HEK293 (cell line): Measurements from ENCODE around the gene SLC16A7.

Source experiments
- CTCF ChIA-PET: fragments of 350-600 bp; formaldehyde crosslinking; extraction: SDS; loops from one replicate; lab custom pipeline; 2021; ENCODE audit warnings: antibody characterized with exemption; lab: Yijun Ruan, JAX
- POLR2A ChIA-PET: fragments of 300-600 bp; formaldehyde crosslinking; extraction: SDS; loops from one replicate; lab custom pipeline; 2020; ENCODE audit warnings: antibody characterized with exemption, inconsistent platforms; lab: Yijun Ruan, JAX
- H3K27ac ChIP-seq: fragments of 200-500 bp; sonication (Bioruptor generic); 2 replicates; pipeline ENCODE4 v1.5.1; 2014; ENCODE audit warnings: low read depth, low read length, control low read depth, inconsistent platforms; ENCODE audit errors: extremely low read depth
- H3K36me3 ChIP-seq, 2 experiments: fragments of 200-500 bp in 1 of 2; sonication (Bioruptor generic) in 1 of 2; 1 replicate in 1 of 2; 2 replicates in 1 of 2; pipeline ENCODE4 v1.5.1; 2014 to 2017; ENCODE audit warnings: inconsistent platforms in 2 of 2, low read length in 2 of 2; ENCODE audit not compliant: control insufficient read depth in 2 of 2, insufficient read depth in 1 of 2
- H3K4me1 ChIP-seq: fragments of 200-500 bp; sonication (Bioruptor generic); 2 replicates; pipeline ENCODE4 v1.5.1; 2014; ENCODE audit warnings: mild to moderate bottlenecking, low read length, inconsistent platforms; ENCODE audit not compliant: control insufficient read depth, insufficient read depth
- H3K4me3 ChIP-seq: 2 replicates; pipeline ENCODE4 v1.5.1; 2011; ENCODE audit warnings: low read depth, mild to moderate bottlenecking, control low read depth, low read length, moderate library complexity
- H3K9me3 ChIP-seq: fragments of 200-500 bp; sonication (Bioruptor generic); 2 replicates; pipeline ENCODE4 v1.5.1; 2014; ENCODE audit warnings: low read depth, low read length, inconsistent platforms; ENCODE audit not compliant: control insufficient read depth, insufficient read depth
- GLIS1 ChIP-seq: fragments of 450-650 bp; formaldehyde crosslinking; IDR thresholded peaks from 2 replicates; pipeline ENCODE4 v1.5.1; 2016; ENCODE audit warnings: missing biosample characterization, missing genetic modification characterization
- GLIS2 ChIP-seq: fragments of 450-650 bp; formaldehyde crosslinking; IDR thresholded peaks from 2 replicates; pipeline ENCODE4 v1.5.1; 2016; ENCODE audit warnings: missing biosample characterization, missing genetic modification characterization
- HOXD13 ChIP-seq: sonication (generic); formaldehyde crosslinking; IDR thresholded peaks from 2 replicates; pipeline ENCODE4 v1.8.0; 2022; ENCODE audit warnings: missing genetic modification reagents, borderline replicate concordance
- SETDB1 ChIP-seq: IDR thresholded peaks from one replicate; pipeline ENCODE4 v1.6.1; 2017; ENCODE audit warnings: mild to moderate bottlenecking, low read length, moderate library complexity, mixed read lengths; ENCODE audit not compliant: insufficient read length
- YY2 ChIP-seq: fragments of 450-650 bp; formaldehyde crosslinking; IDR thresholded peaks from 2 replicates; pipeline ENCODE4 v1.5.1; 2016; ENCODE audit warnings: missing biosample characterization, missing genetic modification characterization
- ZBTB1 ChIP-seq: fragments of 450-650 bp; formaldehyde crosslinking; IDR thresholded peaks from 2 replicates; pipeline ENCODE4 v1.5.1; 2016; ENCODE audit warnings: missing biosample characterization, missing genetic modification characterization
- ZFHX2 ChIP-seq: fragments of 450-650 bp; formaldehyde crosslinking; conservative IDR thresholded peaks from 2 replicates; pipeline ENCODE4 v1.5.1; 2016; ENCODE audit warnings: missing biosample characterization, missing genetic modification characterization
- ZFP41 ChIP-seq: fragments of 450-650 bp; formaldehyde crosslinking; IDR thresholded peaks from 2 replicates; pipeline ENCODE4 v1.5.1; 2016; ENCODE audit warnings: missing biosample characterization, missing genetic modification characterization, borderline replicate concordance
- ZIC2 ChIP-seq: fragments of 450-650 bp; formaldehyde crosslinking; IDR thresholded peaks from 2 replicates; pipeline ENCODE4 v1.5.1; 2016; ENCODE audit warnings: missing biosample characterization, missing genetic modification characterization
- ZNF10 ChIP-seq: fragments of 450-650 bp; formaldehyde crosslinking; IDR thresholded peaks from 2 replicates; pipeline ENCODE4 v1.5.1; 2017; ENCODE audit warnings: missing biosample characterization, missing genetic modification characterization
- ZNF112 ChIP-seq: fragments of 450-650 bp; formaldehyde crosslinking; IDR thresholded peaks from 2 replicates; pipeline ENCODE4 v1.5.0; 2017; ENCODE audit warnings: missing biosample characterization, missing genetic modification characterization
- ZNF146 ChIP-seq: fragments of 450-650 bp; formaldehyde crosslinking; IDR thresholded peaks from 2 replicates; pipeline ENCODE4 v1.5.1; 2016; ENCODE audit warnings: missing biosample characterization, missing genetic modification characterization
- ZNF2 ChIP-seq: fragments of 450-650 bp; formaldehyde crosslinking; IDR thresholded peaks from 2 replicates; pipeline ENCODE4 v1.5.1; 2016; ENCODE audit warnings: missing biosample characterization, missing genetic modification characterization
- ZNF239 ChIP-seq: fragments of 450-650 bp; formaldehyde crosslinking; IDR thresholded peaks from 2 replicates; pipeline ENCODE4 v1.5.1; 2016; ENCODE audit warnings: missing biosample characterization, missing genetic modification characterization
- ZNF292 ChIP-seq: fragments of 450-650 bp; formaldehyde crosslinking; IDR thresholded peaks from 2 replicates; pipeline ENCODE4 v1.5.1; 2016; ENCODE audit warnings: low read depth, missing biosample characterization, missing genetic modification characterization, borderline replicate concordance
- ZNF341 ChIP-seq: fragments of 450-650 bp; formaldehyde crosslinking; IDR thresholded peaks from 2 replicates; pipeline ENCODE4; 2016; ENCODE audit warnings: low read depth, missing biosample characterization, missing genetic modification characterization
- ZNF404 ChIP-seq: fragments of 450-650 bp; formaldehyde crosslinking; IDR thresholded peaks from 2 replicates; pipeline ENCODE4 v1.5.1; 2017; ENCODE audit warnings: missing biosample characterization, missing genetic modification characterization
- ZNF426 ChIP-seq: fragments of 450-650 bp; formaldehyde crosslinking; IDR thresholded peaks from 2 replicates; pipeline ENCODE4 v1.5.1; 2017; ENCODE audit warnings: missing biosample characterization, missing genetic modification characterization, mild to moderate bottlenecking, inconsistent platforms, moderate library complexity
- ZNF433 ChIP-seq: fragments of 450-650 bp; formaldehyde crosslinking; IDR thresholded peaks from 2 replicates; pipeline ENCODE4 v1.5.1; 2016; ENCODE audit warnings: missing biosample characterization, missing genetic modification characterization, low read depth
- ZNF514 ChIP-seq: fragments of 450-650 bp; formaldehyde crosslinking; IDR thresholded peaks from 2 replicates; pipeline ENCODE4 v1.5.1; 2016; ENCODE audit warnings: missing biosample characterization, missing genetic modification characterization
- ZNF548 ChIP-seq: fragments of 450-650 bp; formaldehyde crosslinking; IDR thresholded peaks from 2 replicates; pipeline ENCODE4 v1.5.1; 2016; ENCODE audit warnings: missing biosample characterization, missing genetic modification characterization
- ZNF560 ChIP-seq: fragments of 450-650 bp; formaldehyde crosslinking; IDR thresholded peaks from 2 replicates; pipeline ENCODE4 v1.5.1; 2017; ENCODE audit warnings: missing biosample characterization, missing genetic modification characterization, borderline replicate concordance
- ZNF561 ChIP-seq: fragments of 450-650 bp; IDR thresholded peaks from 2 replicates; pipeline ENCODE4 v1.5.1; 2018; ENCODE audit warnings: missing biosample characterization, missing genetic modification characterization, borderline replicate concordance
- ZNF596 ChIP-seq: fragments of 450-650 bp; IDR thresholded peaks from 2 replicates; pipeline ENCODE4 v1.5.0; 2018; ENCODE audit warnings: missing biosample characterization, mild to moderate bottlenecking, missing genetic modification characterization, moderate library complexity
- ZNF626 ChIP-seq: fragments of 450-650 bp; sonication (Bioruptor Pico); formaldehyde crosslinking; IDR thresholded peaks from 2 replicates; pipeline ENCODE4 v1.5.1; 2018; ENCODE audit warnings: missing biosample characterization, missing genetic modification characterization, inconsistent platforms
- ZNF658 ChIP-seq: fragments of 450-650 bp; formaldehyde crosslinking; IDR thresholded peaks from 2 replicates; pipeline ENCODE4; 2016; ENCODE audit warnings: missing biosample characterization, missing genetic modification characterization
- ZNF707 ChIP-seq: fragments of 450-650 bp; formaldehyde crosslinking; IDR thresholded peaks from 2 replicates; pipeline ENCODE4 v1.5.1; 2016; ENCODE audit warnings: missing biosample characterization, missing genetic modification characterization
- ZNF747 ChIP-seq: fragments of 450-650 bp; formaldehyde crosslinking; IDR thresholded peaks from 2 replicates; pipeline ENCODE4 v1.5.1; 2016; ENCODE audit warnings: missing biosample characterization, missing genetic modification characterization
- ZNF792 ChIP-seq: fragments of 450-650 bp; formaldehyde crosslinking; IDR thresholded peaks from 2 replicates; pipeline ENCODE4 v1.5.1; 2016; ENCODE audit warnings: missing biosample characterization, missing genetic modification characterization
- ZSCAN30 ChIP-seq: fragments of 450-650 bp; IDR thresholded peaks from 2 replicates; pipeline ENCODE4 v1.5.1; 2018; ENCODE audit warnings: missing biosample characterization, mild to moderate bottlenecking, missing genetic modification characterization, moderate library complexity
- TF ChIP-seq, protein P1 (sequence below): fragments of 450-650 bp; formaldehyde crosslinking; IDR thresholded peaks from 2 replicates; pipeline ENCODE4 v1.5.1; 2016; ENCODE audit warnings: missing biosample characterization, missing genetic modification characterization
- TF ChIP-seq, protein P2 (sequence below): fragments of 450-650 bp; formaldehyde crosslinking; IDR thresholded peaks from 2 replicates; pipeline ENCODE4 v1.5.1; 2016; ENCODE audit warnings: missing biosample characterization, missing genetic modification characterization

Gene SLC16A7

DNA sequence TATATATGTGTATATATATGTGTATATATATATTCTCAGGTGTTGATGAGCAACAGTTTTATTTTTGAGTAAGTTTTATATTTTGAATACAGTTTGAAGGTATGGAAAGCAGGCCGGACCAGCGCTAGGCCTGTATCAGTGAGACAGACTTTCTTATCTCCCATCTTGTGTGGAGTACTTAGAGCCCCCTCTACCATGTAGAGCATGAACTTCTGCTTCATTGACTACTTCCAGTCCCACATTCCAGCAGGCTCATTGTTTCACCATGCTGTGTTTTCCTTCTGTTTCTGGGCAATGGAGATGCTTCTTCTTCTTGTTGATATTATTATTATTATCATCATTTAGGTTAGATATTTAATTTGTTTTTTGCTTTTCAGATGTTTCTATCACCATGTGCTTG lies 76.4 kb downstream of the SLC16A7 start (continued):
- no peak for TF ChIP-seq ZBTB1 (tag by site-specific recombination)

DNA sequence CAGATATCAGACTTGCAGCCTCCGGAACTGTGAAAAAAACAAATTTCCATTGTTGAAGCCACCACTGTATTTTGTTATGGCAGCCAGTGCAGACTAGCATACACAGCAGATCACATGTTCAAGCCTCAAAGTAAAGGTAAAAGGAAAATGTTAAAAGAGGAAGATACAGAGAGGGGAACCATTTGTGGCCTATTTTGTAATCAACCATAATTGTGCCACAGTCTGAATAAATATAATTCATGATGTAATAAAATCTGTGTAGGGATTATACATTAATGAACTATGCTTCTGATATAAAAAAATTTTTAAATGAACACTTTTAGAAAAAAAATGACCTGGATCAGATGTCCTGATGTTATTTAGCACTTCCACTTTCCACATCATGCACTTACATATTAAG lies 79.6 kb downstream of the SLC16A7 start:
- Histone ChIP-seq H3K4me1 (no peaks in the 10 kb centered on the region), H3K36me3 (no peaks in the 10 kb centered on the region), H3K9me3 (no peaks in the 10 kb centered on the region), H3K27ac (no peak overlapping the region), H3K4me3 (no peak overlapping the region)
- TF ChIP-seq ZNF2 (tag by site-specific recombination) (no peak), ZNF596 (tag by site-specific recombination) (no peak), ZNF747 (tag by site-specific recombination) (no peak), ZFP41 (tag by site-specific recombination) (no peak), ZNF658 (tag by site-specific recombination) (no peak), YY2 (tag by site-specific recombination) (no peak), SETDB1 (no peak), ZNF239 (no peak)
- TF ChIP-seq, protein P1, sequence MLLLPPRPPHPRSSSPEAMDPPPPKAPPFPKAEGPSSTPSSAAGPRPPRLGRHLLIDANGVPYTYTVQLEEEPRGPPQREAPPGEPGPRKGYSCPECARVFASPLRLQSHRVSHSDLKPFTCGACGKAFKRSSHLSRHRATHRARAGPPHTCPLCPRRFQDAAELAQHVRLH (tag by site-specific recombination) = no peak
- ChIA-PET POLR2A (no interaction called here), CTCF (no interaction called here)

DNA sequence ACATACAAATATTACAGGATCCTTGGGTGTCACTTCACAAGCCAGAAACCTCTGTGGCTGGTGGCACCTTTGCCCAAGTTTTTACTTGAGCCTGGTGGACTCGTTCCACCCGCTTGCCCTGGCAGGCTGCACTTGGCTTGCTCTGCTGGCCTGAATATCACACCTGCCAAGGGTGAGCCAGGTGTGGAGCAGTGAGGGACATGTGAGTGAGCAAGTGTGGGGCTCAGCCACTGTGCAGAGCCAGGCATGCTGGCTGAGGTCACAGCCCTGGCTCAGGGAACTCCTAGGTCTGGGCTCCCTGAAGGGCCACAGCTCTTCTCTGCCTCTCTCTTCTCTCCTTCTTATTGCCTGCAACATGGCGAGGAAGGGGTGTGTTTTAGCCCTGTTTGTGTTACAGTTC lies 82.0 kb downstream of the SLC16A7 start:
- POLR2A ChIA-PET = no interaction called here
- no peak overlapping the region for H3K27ac ChIP-seq
- TF ChIP-seq ZNF548 (tag by site-specific recombination) (no peak), ZNF146 (tag by site-specific recombination) (no peak), ZNF561 (no peak), GLIS1 (tag by site-specific recombination) (no peak), HOXD13 (no peak), ZNF341 (tag by site-specific recombination) (no peak), ZSCAN30 (tag by site-specific recombination) (no peak), ZNF404 (tag by site-specific recombination) (no peak), ZNF626 (tag by site-specific recombination) (no peak), ZNF112 (tag by site-specific recombination) (no peak)
- TF ChIP-seq, all 188 proteins: peak for 0
- H3K36me3 ChIP-seq = no peaks in the 10 kb centered on the region
- H3K4me1 ChIP-seq = no peaks in the 10 kb centered on the region
- CTCF ChIA-PET = no interaction called here
- H3K4me3 ChIP-seq = no peak overlapping the region
- H3K9me3 ChIP-seq = no peaks in the 10 kb centered on the region

DNA sequence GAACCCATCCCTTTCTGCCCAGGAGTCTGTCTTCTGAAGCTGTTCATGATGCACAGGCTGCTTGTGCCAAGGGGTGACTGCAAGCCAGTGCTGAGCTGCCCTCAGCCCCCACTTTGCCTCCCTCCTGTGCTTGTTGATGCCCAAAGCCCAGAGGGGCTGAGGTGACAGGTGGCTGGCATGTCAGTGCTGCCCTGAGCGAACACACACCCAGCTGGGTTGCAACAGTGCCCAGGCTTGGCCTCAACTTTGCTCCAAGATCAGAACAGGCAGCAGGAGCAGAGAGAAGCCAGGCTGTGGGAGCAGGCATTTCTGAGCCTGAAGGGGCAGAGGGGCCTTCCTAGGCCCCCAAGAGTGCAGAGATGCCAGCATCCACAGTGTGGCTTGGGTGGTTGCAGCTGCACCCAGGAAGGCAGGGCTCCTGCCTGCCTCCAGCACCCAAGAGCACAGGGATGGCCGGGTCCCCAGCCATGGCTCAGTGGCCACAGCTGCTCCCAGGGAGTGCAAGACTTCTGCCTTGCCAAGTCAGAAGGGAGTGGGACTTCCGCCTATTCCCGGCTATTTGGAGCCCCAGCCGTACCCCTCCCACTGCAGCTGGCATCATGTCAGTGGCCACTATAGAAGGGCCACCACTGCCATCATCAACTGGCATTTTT lies 83.1 kb downstream of the SLC16A7 start:
- TF ChIP-seq, protein P2, sequence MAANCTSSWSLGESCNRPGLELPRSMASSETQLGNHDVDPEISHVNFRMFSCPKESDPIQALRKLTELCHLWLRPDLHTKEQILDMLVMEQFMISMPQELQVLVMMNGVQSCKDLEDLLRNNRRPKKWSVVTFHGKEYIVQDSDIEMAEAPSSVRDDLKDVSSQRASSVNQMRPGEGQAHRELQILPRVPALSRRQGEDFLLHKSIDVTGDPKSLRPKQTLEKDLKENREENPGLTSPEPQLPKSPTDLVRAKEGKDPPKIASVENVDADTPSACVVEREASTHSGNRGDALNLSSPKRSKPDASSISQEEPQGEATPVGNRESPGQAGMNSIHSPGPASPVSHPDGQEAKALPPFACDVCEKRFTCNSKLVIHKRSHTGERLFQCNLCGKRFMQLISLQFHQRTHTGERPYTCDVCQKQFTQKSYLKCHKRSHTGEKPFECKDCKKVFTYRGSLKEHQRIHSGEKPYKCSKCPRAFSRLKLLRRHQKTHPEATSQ = no peak
- TF ChIP-seq ZNF707 (tag by site-specific recombination) (no peak), ZNF292 (tag by site-specific recombination) (no peak), ZNF514 (no peak), ZFHX2 (tag by site-specific recombination) (no peak), ZNF561 (no peak), ZNF426 (tag by site-specific recombination) (no peak), GLIS2 (tag by site-specific recombination) (no peak), ZNF10 (tag by site-specific recombination) (no peak), ZNF560 (tag by site-specific recombination) (no peak), ZIC2 (tag by site-specific recombination) (no peak), ZNF747 (tag by site-specific recombination) (no peak), ZNF433 (tag by site-specific recombination) (no peak), GLIS1 (tag by site-specific recombination) (no peak), ZNF792 (tag by site-specific recombination) (no peak)
- ChIA-PET CTCF (no interaction called here), POLR2A (no interaction called here)
- Histone ChIP-seq H3K36me3 (no peaks in the 10 kb centered on the region), H3K4me1 (no peaks in the 10 kb centered on the region), H3K9me3 (no peaks in the 10 kb centered on the region), H3K4me3 (no peak overlapping the region), H3K27ac (no peak overlapping the region)
